CD4-positive, alpha-beta T cell treated with Interleukin-15 for 4 hours (primary cell): ENCODE measurements around the gene UBTF.
A peak's percentile ranks its signal among the peaks of the same experiment; 100 is the strongest.
"Not testable (repeated sequence)": the region's sequence is repeated elsewhere in the genome, so short reads cannot be mapped to it uniquely, and the experiment has no call there.

Experiments
- DNase-seq: peaks from one replicate; pipeline ENCODE4 v3.0.0-alpha.2; 2020; ENCODE audit warnings: low spot score

UBTF gene

GRCh38 chr17:44241106-44241624 is 21.7 kb upstream of the UBTF start:
- no peak for DNase-seq

- DNase-seq, result not testable (repeated sequence)
Measured at GRCh38 chr17:44237886-44238285, 18.4 kb upstream of the UBTF start.

GRCh38 chr17:44236444-44236991 is 17.0 kb upstream of the UBTF start:
- DNase-seq, result no peak

- no peak for DNase-seq
Measured at GRCh38 chr17:44235583-44235936, 16.1 kb upstream of the UBTF start.

- no peak for DNase-seq
Measured at GRCh38 chr17:44233582-44233981, 14.1 kb upstream of the UBTF start.

GRCh38 chr17:44232061-44232460 is 12.6 kb upstream of the UBTF start:
- DNase-seq, result no peak

- DNase-seq, result no peak
Measured at GRCh38 chr17:44230140-44230539, 10.7 kb upstream of the UBTF start.

GRCh38 chr17:44229090-44229489 is 9.6 kb upstream of the UBTF start:
- DNase-seq, result no peak

GRCh38 chr17:44223541-44224071 is 4.1 kb upstream of the UBTF start:
- DNase-seq, result no peak

- peak; percentile 49 for DNase-seq
Measured at GRCh38 chr17:44222112-44222869, 2.8 kb upstream of the UBTF start.

GRCh38 chr17:44221862-44222111 is 2.3 kb upstream of the UBTF start:
- DNase-seq, result no peak

- peak; percentile 51 for DNase-seq
Measured at GRCh38 chr17:44221084-44221861, 1.8 kb upstream of the UBTF start.

- DNase-seq, result peak; percentile 50
Measured at GRCh38 chr17:44220213-44221083, 973 bp upstream of the UBTF start.

- peak; percentile 61 for DNase-seq
Measured at GRCh38 chr17:44219108-44219615, 313 bp downstream of the UBTF start.

GRCh38 chr17:44218344-44219107 is 949 bp downstream of the UBTF start:
- DNase-seq, result peak; percentile 90

- no peak for DNase-seq
Measured at GRCh38 chr17:44217738-44218343, 1.6 kb downstream of the UBTF start.

- no peak for DNase-seq
Measured at GRCh38 chr17:44216694-44217093, 2.8 kb downstream of the UBTF start.

- peak; percentile 37 for DNase-seq
Measured at GRCh38 chr17:44216173-44216572, 3.3 kb downstream of the UBTF start.

GRCh38 chr17:44214896-44215295 is 4.6 kb downstream of the UBTF start:
- no peak for DNase-seq

GRCh38 chr17:44214230-44214494 is 5.3 kb downstream of the UBTF start:
- no peak for DNase-seq
